BJ (cell line): ENCODE data around the gene CDH23. TPM values are rescaled to one million over a fixed set of nuclear protein-coding genes. Genes with fewer than 3 reads are reported as not detected.

Source experiments
- CTCF ChIA-PET: fragments of 350-600 bp; formaldehyde crosslinking; extraction: SDS; loops from one replicate; lab custom pipeline; 2021; ENCODE audit warnings: antibody characterized with exemption, inconsistent platforms; lab: Yijun Ruan, JAX
- POLR2A ChIA-PET: fragments of 300-600 bp; sonication (Branson Sonifier 250); formaldehyde crosslinking; extraction: SDS; loops from one replicate; lab custom pipeline; 2021; ENCODE audit warnings: antibody characterized with exemption; lab: Charles Lee
- DNase-seq: peaks from one replicate; pipeline ENCODE4 v3.0.0-alpha.2; 2011; ENCODE audit warnings: low read depth
- H3K27me3 ChIP-seq: 2 replicates; pipeline ENCODE4 v1.6.0; 2011; ENCODE audit warnings: low read length; ENCODE audit not compliant: control insufficient read depth, insufficient read depth
- H3K36me3 ChIP-seq: 2 replicates; pipeline ENCODE4 v1.5.1; 2011; ENCODE audit warnings: low read length; ENCODE audit not compliant: control insufficient read depth, insufficient read depth
- H3K4me3 ChIP-seq: 2 replicates; pipeline ENCODE4 v1.5.1; 2011; ENCODE audit warnings: low read depth, mild to moderate bottlenecking, control low read depth, low read length
- CTCF ChIP-seq: IDR thresholded peaks from 2 replicates; pipeline ENCODE4 v1.5.1; 2011; ENCODE audit warnings: low read depth, mild to moderate bottlenecking, control low read depth, inconsistent platforms, low read length, moderate library complexity; ENCODE audit not compliant: insufficient read depth
- polyA plus RNA-seq: library from polyadenylated mRNA; depleted of rRNA; stranded (reverse); fragments of >200 nt; gene quantifications from 2 replicates; pipeline ENCODE4 v1.2.3, GENCODE V29; 2011

CDH23 gene
- polyA plus RNA-seq, 1 experiment, result 0.05 TPM

- CTCF ChIA-PET, result interaction anchor here (1.6 to 3.2 kb wide), 4 partner anchors 16 to 66 kb away, joined by 4 to 14 read pairs (median 6); partner anchors contain the start of gene VSIR
- Histone ChIP-seq H3K27me3 (no peaks in the 10 kb centered on the region), H3K4me3 (no peak overlapping the region), H3K36me3 (peaks cover 29% of the 10 kb centered on the region)
- no peak for DNase-seq
- POLR2A ChIA-PET, result no interaction called here
- no peak for TF ChIP-seq CTCF
Measured at GRCh38 chr10:71830726-71831125, 434.0 kb downstream of the CDH23 start.

- POLR2A ChIA-PET, result interaction anchor here (0.6 kb wide), 1 partner anchor 19 kb away, joined by 4 read pairs; the partner anchor contains the start of gene PSAP
- no peak for TF ChIP-seq CTCF
- Histone ChIP-seq H3K27me3 (no peaks in the 10 kb centered on the region), H3K4me3 (no peak overlapping the region), H3K36me3 (peaks cover 27% of the 10 kb centered on the region)
- CTCF ChIA-PET, result interaction anchor here (1.6 to 3.2 kb wide), 3 partner anchors 20 to 64 kb away, joined by 5 to 14 read pairs (median 7); partner anchors contain the start of gene VSIR
- no peak for DNase-seq
Measured at GRCh38 chr10:71831646-71832552, 435.2 kb downstream of the CDH23 start.

GRCh38 chr10:71832967-71833366, 436.2 kb downstream of the CDH23 start:
- CTCF ChIA-PET, result interaction anchor here (1.1 to 6.7 kb wide), 2 partner anchors 18 to 64 kb away, joined by 3 to 40 read pairs; partner anchors contain the start of gene PSAP
- POLR2A ChIA-PET, result no interaction called here
- H3K36me3 ChIP-seq, result peaks cover 24% of the 10 kb centered on the region
- DNase-seq, result no peak
- no peak for TF ChIP-seq CTCF
- no peak overlapping the region for H3K4me3 ChIP-seq
- H3K27me3 ChIP-seq, result no peaks in the 10 kb centered on the region

GRCh38 chr10:71833451-71834342, 437.0 kb downstream of the CDH23 start:
- CTCF ChIA-PET, result interaction anchor here (1.1 to 6.7 kb wide), 2 partner anchors 18 to 63 kb away, joined by 3 to 40 read pairs; partner anchors contain the start of gene PSAP
- Histone ChIP-seq H3K27me3 (no peaks in the 10 kb centered on the region), H3K36me3 (peaks cover 20% of the 10 kb centered on the region), H3K4me3 (no peak overlapping the region)
- no peak for DNase-seq
- POLR2A ChIA-PET, result no interaction called here
- TF ChIP-seq CTCF, result no peak

GRCh38 chr10:71834343-71834674, 437.6 kb downstream of the CDH23 start:
- Histone ChIP-seq H3K4me3 (no peak overlapping the region), H3K27me3 (no peaks in the 10 kb centered on the region), H3K36me3 (peaks cover 18% of the 10 kb centered on the region)
- no peak for DNase-seq
- ChIA-PET CTCF (interaction anchor here (6.7 kb wide), 1 partner anchor 62 kb away, joined by 40 read pairs; no protein-coding TSS in a partner anchor), POLR2A (no interaction called here)
- TF ChIP-seq CTCF, result no peak
